ENCODE results near the gene BICDL1.

The BICDL1 gene

GRCh38 chr12:119990382-119990874 lies 1.4 kb downstream of the BICDL1 start:
- TF ChIP-seq CTCF (IDR thresholded peaks at IDR 0.05) (no peak), ZFX (IDR thresholded peaks at IDR 0.05; ENCODE audit: borderline replicate concordance) (no peak)
- H3K27ac ChIP-seq: peak overlapping the region; percentile 92

DNA sequence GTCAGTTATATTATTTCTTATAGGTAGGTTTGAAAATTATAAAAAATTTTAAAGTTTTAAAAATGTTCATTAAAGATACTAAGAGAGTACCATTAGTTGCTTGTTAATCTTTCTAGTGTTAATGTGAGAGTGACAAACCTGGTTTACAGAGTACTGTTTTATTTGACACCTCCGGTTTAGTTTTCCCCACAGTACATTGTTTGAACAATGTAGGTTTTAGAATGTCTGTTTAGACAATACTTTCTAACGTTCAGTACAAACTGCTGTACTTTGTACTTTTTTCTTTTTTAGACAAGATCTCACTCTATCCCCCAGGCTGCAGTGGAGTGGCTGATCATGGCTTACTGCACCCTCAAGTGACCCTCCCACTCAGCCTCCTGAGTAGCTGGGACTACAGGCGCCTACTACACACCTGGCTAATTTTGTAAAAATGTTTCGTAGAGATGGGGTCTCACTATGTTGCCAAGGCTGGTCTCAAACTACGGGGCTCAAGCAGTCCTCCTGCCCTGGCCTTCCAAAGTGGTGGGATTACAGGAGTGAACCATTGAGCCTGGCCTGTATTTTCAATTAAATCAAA lies 3.2 kb downstream of the BICDL1 start:
- H3K27ac ChIP-seq: no peak overlapping the region
- no peak for TF ChIP-seq ZFX (IDR thresholded peaks at IDR 0.05; ENCODE audit: borderline replicate concordance)
- TF ChIP-seq CTCF (IDR thresholded peaks at IDR 0.05): no peak

DNA sequence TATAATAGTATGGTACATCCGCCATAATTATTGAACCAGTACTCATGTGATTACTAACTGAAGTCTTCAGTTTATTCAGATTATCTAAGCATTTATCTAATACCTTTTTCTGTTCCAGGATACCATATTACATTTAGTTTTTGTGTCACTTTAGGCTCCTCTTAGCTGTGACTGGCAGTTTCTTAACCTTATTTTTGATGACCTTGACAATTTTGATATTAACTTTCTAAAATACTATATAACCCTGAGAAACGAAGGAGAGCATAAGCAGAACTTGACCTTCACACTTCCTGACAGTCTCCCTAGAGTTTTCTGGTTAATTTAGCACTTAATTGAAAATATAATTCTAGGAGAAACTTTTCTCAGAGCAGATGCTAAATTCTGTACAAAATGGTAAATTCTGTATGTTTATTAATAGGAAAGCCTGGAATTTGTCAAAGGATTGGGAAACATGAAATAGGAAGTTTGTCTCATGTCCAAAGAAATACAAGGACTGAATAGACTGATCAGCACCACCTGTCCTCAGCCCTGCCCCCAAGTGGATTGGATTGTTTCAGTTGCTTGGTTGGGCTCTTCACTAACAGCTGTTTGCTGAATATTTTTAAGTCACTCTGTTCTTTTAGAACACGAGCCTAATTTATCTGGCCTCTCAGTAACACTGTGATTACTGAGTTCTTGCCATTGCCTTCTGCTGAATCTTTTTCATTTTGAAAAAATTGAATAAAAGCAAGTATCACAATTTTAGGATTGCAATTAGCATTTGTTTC lies 6.0 kb downstream of the BICDL1 start:
- no peak overlapping the region for H3K27ac ChIP-seq
- TF ChIP-seq ZFX (IDR thresholded peaks at IDR 0.05; ENCODE audit: borderline replicate concordance) (no peak), CTCF (IDR thresholded peaks at IDR 0.05) (no peak)

- H3K27ac ChIP-seq: no peak overlapping the region
- no peak for TF ChIP-seq ZFX (IDR thresholded peaks at IDR 0.05; ENCODE audit: borderline replicate concordance)
- no peak for TF ChIP-seq CTCF (IDR thresholded peaks at IDR 0.05)
These were observed 7.4 kb downstream of the BICDL1 start for GRCh38 chr12:119996417-119996816.

GRCh38 chr12:119998471-119999245 lies 9.6 kb downstream of the BICDL1 start:
- no peak for TF ChIP-seq ZFX (IDR thresholded peaks at IDR 0.05; ENCODE audit: borderline replicate concordance)
- TF ChIP-seq CTCF (IDR thresholded peaks at IDR 0.05): no peak
- no peak overlapping the region for H3K27ac ChIP-seq

- H3K27ac ChIP-seq: no peak overlapping the region
- TF ChIP-seq CTCF (IDR thresholded peaks at IDR 0.05) (no peak), ZFX (IDR thresholded peaks at IDR 0.05; ENCODE audit: borderline replicate concordance) (no peak)
These were observed 11.5 kb downstream of the BICDL1 start for GRCh38 chr12:120000556-120000955.

All from 22Rv1 (cell line).